Nephron (organoid): ENCODE results near the gene SNX18.

Source experiments
- H3K27ac Mint-ChIP-seq, 3 experiments: 2 replicates each; pipeline ENCODE4 v1.8.0; 2020; ENCODE audit warnings: mixed read lengths in 3 of 3, mild to moderate bottlenecking in 2 of 3, moderate library complexity in 1 of 3
- H3K27me3 Mint-ChIP-seq: 2 replicates; pipeline ENCODE4 v1.8.0; 2021; ENCODE audit warnings: low read depth, mild to moderate bottlenecking, moderate library complexity, mixed read lengths
- H3K36me3 Mint-ChIP-seq: 2 replicates; pipeline ENCODE4 v1.8.0; 2020; ENCODE audit warnings: low read depth, mixed read lengths
- H3K4me1 Mint-ChIP-seq: 2 replicates; pipeline ENCODE4 v1.8.0; 2020; ENCODE audit warnings: mixed read lengths
- H3K4me3 Mint-ChIP-seq, 3 experiments: 2 replicates each; pipeline ENCODE4 v1.8.0; 2020; ENCODE audit warnings: mild to moderate bottlenecking in 3 of 3, mixed read lengths in 3 of 3, moderate library complexity in 2 of 3
- H3K9me3 Mint-ChIP-seq: 2 replicates; pipeline ENCODE4 v1.8.0; 2020; ENCODE audit warnings: mixed read lengths
- TF ChIP-seq, protein P1 (sequence below), 3 experiments: fragments of 200-600 bp; sonication (generic); IDR thresholded peaks; one replicate each; pipeline ENCODE4 v1.5.0; 2021; ENCODE audit warnings: antibody characterized with exemption in 3 of 3; ENCODE audit not compliant: unreplicated experiment in 3 of 3

SNX18 gene

DNA sequence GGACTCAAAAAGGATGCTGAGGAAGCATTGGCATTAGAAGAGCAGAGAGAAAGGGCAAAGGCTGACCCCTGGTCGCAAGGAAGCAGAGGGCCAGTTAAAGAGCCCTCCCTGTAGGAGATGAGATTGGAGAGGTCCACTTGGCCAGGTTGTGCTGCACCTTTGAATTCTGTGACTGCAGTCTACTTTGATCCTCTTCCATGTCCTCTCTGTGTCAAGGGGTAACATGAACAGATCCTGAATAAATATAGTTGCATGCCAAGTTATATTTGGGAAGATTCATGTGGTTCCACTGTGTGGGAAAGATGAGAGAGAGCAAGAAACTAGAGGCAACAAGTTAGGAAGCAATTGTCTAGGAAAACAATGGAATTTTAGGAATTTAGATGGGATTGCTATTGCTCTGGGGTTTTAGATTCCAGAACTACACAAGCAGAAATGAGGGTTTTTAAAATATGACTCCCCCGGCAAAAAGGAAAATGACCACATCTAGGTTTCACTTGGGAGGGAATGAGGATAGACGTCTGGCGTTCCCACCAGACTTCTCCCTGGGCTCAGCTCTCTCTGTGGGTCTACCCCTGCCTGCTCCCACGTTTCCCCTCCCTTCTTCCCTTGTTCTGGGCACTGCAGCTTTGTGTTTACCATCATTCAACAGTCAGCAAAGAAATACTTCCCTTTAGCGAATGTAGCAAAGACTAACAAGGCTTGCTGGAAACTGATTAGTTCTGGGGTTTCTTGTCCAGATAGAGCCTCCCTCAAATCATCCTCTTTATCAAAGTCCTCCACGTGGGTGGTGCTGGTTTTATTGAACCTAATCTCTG is 63.6 kb downstream of the SNX18 start:
- peak overlapping the region; percentile 21 to 64 (median 64) for H3K27ac Mint-ChIP-seq
- H3K36me3 Mint-ChIP-seq, result no peaks in the 10 kb centered on the region
- no peaks in the 10 kb centered on the region for H3K9me3 Mint-ChIP-seq
- TF ChIP-seq, protein P1, sequence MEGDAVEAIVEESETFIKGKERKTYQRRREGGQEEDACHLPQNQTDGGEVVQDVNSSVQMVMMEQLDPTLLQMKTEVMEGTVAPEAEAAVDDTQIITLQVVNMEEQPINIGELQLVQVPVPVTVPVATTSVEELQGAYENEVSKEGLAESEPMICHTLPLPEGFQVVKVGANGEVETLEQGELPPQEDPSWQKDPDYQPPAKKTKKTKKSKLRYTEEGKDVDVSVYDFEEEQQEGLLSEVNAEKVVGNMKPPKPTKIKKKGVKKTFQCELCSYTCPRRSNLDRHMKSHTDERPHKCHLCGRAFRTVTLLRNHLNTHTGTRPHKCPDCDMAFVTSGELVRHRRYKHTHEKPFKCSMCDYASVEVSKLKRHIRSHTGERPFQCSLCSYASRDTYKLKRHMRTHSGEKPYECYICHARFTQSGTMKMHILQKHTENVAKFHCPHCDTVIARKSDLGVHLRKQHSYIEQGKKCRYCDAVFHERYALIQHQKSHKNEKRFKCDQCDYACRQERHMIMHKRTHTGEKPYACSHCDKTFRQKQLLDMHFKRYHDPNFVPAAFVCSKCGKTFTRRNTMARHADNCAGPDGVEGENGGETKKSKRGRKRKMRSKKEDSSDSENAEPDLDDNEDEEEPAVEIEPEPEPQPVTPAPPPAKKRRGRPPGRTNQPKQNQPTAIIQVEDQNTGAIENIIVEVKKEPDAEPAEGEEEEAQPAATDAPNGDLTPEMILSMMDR (IDR thresholded peaks at IDR 0.05; ENCODE audit: unreplicated experiment in 3 of 3), result no peak
- H3K4me3 Mint-ChIP-seq, result no peak overlapping the region
- H3K27me3 Mint-ChIP-seq, result peaks cover under 1% of the 10 kb centered on the region
- H3K4me1 Mint-ChIP-seq, result peaks cover 20% of the 10 kb centered on the region

DNA sequence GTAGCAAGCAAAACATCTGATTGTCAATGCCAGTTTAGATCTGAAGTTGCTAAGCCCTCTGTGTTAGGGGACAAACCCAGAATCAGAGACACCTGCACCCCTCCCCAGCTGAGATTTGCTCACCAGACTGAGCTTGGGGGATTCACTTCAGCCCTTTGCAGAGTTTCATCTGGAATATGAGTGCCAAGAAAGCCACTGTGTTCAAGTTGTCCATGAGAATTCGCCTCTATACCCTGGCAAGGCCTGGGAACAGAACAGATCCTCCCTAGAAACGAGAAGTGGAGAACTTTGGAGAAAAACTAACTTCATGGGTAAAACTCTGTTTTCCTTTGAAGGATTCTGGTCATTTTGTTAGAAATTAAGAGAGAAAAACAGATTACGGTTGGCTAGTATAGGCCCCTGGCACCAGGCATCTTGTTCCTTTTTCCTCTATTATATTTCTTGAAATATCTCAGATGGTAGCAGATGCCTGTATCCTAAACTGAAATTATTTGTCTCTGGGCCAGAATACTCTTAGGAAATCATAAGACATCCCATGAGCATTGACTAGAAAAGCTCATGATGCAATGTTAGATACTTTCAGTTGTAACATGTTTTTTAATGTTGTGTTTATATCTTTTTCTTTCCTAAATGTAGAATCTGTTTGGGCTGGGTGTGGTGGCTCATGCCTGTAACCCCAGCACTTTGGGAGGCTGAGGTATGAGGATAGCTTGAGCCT is 64.4 kb downstream of the SNX18 start:
- H3K9me3 Mint-ChIP-seq, result no peaks in the 10 kb centered on the region
- TF ChIP-seq, protein P1 (IDR thresholded peaks at IDR 0.05; ENCODE audit: unreplicated experiment in 3 of 3), result no peak
- no peak overlapping the region for H3K4me3 Mint-ChIP-seq
- H3K27ac Mint-ChIP-seq, result peak overlapping the region in 2 of 3 experiments; percentile 64
- peaks cover 20% of the 10 kb centered on the region for H3K4me1 Mint-ChIP-seq
- no peaks in the 10 kb centered on the region for H3K36me3 Mint-ChIP-seq
- H3K27me3 Mint-ChIP-seq, result peaks cover 4% of the 10 kb centered on the region

DNA sequence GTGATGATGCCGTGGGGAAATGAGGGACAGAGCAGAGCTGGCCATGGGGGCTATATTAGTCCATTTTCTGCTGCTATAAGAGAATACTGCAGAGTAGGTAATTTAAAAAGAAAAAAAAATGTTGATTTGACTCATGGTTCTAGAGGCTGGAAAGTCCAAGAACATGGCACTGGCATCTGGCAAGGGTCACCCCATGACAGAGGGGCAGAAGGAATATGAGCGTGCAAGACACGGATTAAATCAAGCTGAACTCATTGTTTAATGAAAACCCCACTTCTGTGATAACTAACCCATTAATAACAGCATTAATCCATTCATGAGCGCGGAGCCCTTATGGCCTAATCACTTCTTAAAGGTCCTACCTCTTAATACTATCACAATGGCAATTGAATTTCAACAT is 68.8 kb downstream of the SNX18 start:
- Mint-ChIP-seq H3K36me3 (no peaks in the 10 kb centered on the region), H3K9me3 (peaks cover 3% of the 10 kb centered on the region), H3K27ac (no peak overlapping the region), H3K4me1 (peaks cover 5% of the 10 kb centered on the region), H3K4me3 (no peak overlapping the region), H3K27me3 (peaks cover 4% of the 10 kb centered on the region)
- TF ChIP-seq, protein P1 (IDR thresholded peaks at IDR 0.05; ENCODE audit: unreplicated experiment in 3 of 3), result no peak

DNA sequence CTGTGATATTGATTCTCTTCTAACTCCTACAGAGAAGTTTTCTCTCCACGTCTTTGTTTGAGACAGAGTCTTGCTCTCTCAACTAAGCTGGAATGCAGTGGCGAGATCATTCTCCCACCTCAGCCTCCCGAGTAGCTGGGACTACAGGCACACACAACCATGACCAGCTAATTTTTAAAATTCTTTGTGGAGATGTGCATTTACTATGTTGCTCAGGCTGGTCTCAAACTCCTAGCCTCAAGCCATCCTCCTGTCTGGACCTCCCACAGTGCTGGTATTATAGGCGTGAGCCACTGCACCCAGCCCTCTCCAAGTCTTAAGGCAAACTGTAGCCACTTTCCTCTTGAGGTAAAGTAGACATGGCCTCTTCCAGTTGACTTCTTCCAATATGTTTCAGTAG is 72.2 kb downstream of the SNX18 start:
- Mint-ChIP-seq H3K4me3 (no peak overlapping the region), H3K4me1 (no peaks in the 10 kb centered on the region), H3K36me3 (no peaks in the 10 kb centered on the region), H3K27me3 (peaks cover 4% of the 10 kb centered on the region), H3K27ac (peak overlapping the region in 1 of 3 experiments; percentile 34), H3K9me3 (peaks cover 3% of the 10 kb centered on the region)
- TF ChIP-seq, protein P1 (IDR thresholded peaks at IDR 0.05; ENCODE audit: unreplicated experiment in 3 of 3), result no peak

DNA sequence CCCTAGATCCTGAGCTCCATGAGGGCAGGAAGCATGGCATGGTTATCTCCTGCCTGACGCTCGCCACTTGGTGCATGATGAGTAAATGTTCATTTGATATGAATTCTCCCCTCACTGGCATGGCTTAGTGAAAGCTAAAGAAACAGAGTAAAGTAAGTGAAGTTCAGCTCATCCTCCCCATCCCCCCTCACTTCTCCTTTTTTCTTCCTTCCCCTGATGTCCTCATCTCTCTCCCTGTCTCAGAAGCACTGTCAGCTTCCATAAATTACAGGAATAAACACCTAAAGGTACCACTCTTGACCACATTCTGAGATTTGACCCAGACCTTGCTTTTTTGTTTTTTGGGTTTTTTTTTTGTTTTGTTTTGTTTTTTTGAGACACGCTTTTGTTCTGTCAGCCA is 73.3 kb downstream of the SNX18 start:
- H3K36me3 Mint-ChIP-seq, result no peaks in the 10 kb centered on the region
- H3K27ac Mint-ChIP-seq, result no peak overlapping the region
- no peaks in the 10 kb centered on the region for H3K4me1 Mint-ChIP-seq
- peaks cover 3% of the 10 kb centered on the region for H3K9me3 Mint-ChIP-seq
- TF ChIP-seq, protein P1 (IDR thresholded peaks at IDR 0.05; ENCODE audit: unreplicated experiment in 3 of 3), result no peak
- peaks cover 4% of the 10 kb centered on the region for H3K27me3 Mint-ChIP-seq
- H3K4me3 Mint-ChIP-seq, result no peak overlapping the region
